ENCODE results near the gene SREK1.

- TF ChIP-seq, protein P1, sequence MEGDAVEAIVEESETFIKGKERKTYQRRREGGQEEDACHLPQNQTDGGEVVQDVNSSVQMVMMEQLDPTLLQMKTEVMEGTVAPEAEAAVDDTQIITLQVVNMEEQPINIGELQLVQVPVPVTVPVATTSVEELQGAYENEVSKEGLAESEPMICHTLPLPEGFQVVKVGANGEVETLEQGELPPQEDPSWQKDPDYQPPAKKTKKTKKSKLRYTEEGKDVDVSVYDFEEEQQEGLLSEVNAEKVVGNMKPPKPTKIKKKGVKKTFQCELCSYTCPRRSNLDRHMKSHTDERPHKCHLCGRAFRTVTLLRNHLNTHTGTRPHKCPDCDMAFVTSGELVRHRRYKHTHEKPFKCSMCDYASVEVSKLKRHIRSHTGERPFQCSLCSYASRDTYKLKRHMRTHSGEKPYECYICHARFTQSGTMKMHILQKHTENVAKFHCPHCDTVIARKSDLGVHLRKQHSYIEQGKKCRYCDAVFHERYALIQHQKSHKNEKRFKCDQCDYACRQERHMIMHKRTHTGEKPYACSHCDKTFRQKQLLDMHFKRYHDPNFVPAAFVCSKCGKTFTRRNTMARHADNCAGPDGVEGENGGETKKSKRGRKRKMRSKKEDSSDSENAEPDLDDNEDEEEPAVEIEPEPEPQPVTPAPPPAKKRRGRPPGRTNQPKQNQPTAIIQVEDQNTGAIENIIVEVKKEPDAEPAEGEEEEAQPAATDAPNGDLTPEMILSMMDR (IDR thresholded peaks at IDR 0.05; ENCODE audit: insufficient read depth, low read length, poor library complexity, severe bottlenecking), result no peak
- TF ChIP-seq EZH2phosphoT487 (conservative IDR thresholded peaks at IDR 0.05; ENCODE audit: low read length), result no peak
Observed at GRCh38 chr5:66231508-66231907, 87.4 kb downstream of the SREK1 start.
